Subcutaneous abdominal adipose tissue (tissue), 5 donors: ENCODE data around the gene SLC36A2.

ENCODE experiments used
- H3K27ac ChIP-seq: one replicate; pipeline ENCODE4 v1.7.0; 2013; ENCODE audit warnings: low read depth, mild to moderate bottlenecking, inconsistent platforms, low read length, moderate library complexity
- H3K27me3 ChIP-seq, 5 donors: one replicate each; pipeline ENCODE4 v1.7.0; 2013; ENCODE audit warnings: low read length in 5 of 5, inconsistent platforms in 1 of 5; ENCODE audit not compliant: control insufficient read depth in 5 of 5, insufficient read depth in 4 of 5
- H3K36me3 ChIP-seq, 5 donors: one replicate each; pipeline ENCODE4 v1.7.0; 2013; ENCODE audit warnings: low read length in 5 of 5; ENCODE audit not compliant: control insufficient read depth in 5 of 5, insufficient read depth in 5 of 5
- H3K4me1 ChIP-seq, 5 donors: one replicate each; pipeline ENCODE4 v1.7.0; 2013; ENCODE audit warnings: low read length in 5 of 5, mild to moderate bottlenecking in 3 of 5, moderate library complexity in 1 of 5; ENCODE audit not compliant: control insufficient read depth in 5 of 5, insufficient read depth in 5 of 5
- H3K4me3 ChIP-seq, 5 donors: one replicate each; pipeline ENCODE4 v1.7.0; 2013; ENCODE audit warnings: low read length in 5 of 5, low read depth in 1 of 5
- H3K9ac ChIP-seq, 5 donors: one replicate each; pipeline ENCODE4 v1.7.0; 2013; ENCODE audit warnings: low read length in 5 of 5, mild to moderate bottlenecking in 4 of 5, moderate library complexity in 3 of 5
- H3K9me3 ChIP-seq, 5 donors: one replicate each; pipeline ENCODE4 v1.7.0; 2013; ENCODE audit warnings: low read length in 5 of 5; ENCODE audit not compliant: control insufficient read depth in 5 of 5
- donor health status: healthy.
- donor health status: healthy.
- donor health status: healthy.
- donor health status: healthy.
- donor health status: healthy.

SLC36A2 gene

GRCh38 chr5:151359391-151359790 is 12.0 kb upstream of the SLC36A2 start:
- H3K4me3 ChIP-seq = no peak overlapping the region
- no peaks in the 10 kb centered on the region for H3K4me1 ChIP-seq
- no peaks in the 10 kb centered on the region for H3K36me3 ChIP-seq

GRCh38 chr5:151357792-151358191 is 10.4 kb upstream of the SLC36A2 start:
- H3K9ac ChIP-seq = no peak overlapping the region
- H3K4me3 ChIP-seq = no peak overlapping the region
- H3K36me3 ChIP-seq = no peaks in the 10 kb centered on the region
- no peaks in the 10 kb centered on the region for H3K27me3 ChIP-seq
- peaks cover 0 to 17% (median 4%) of the 10 kb centered on the region in 5 donors for H3K9me3 ChIP-seq
- no peaks in the 10 kb centered on the region for H3K4me1 ChIP-seq
- no peak overlapping the region for H3K27ac ChIP-seq

More at GRCh38 chr5:151359391-151359790, 12.0 kb upstream of the SLC36A2 start:
- Histone ChIP-seq H3K27me3 (no peaks in the 10 kb centered on the region), H3K27ac (no peak overlapping the region), H3K9me3 (peaks cover 2 to 17% (median 4%) of the 10 kb centered on the region in 5 donors), H3K9ac (no peak overlapping the region)

- Histone ChIP-seq H3K27ac (no peak overlapping the region), H3K36me3 (no peaks in the 10 kb centered on the region), H3K4me1 (no peaks in the 10 kb centered on the region), H3K27me3 (no peaks in the 10 kb centered on the region), H3K9me3 (peaks cover 0 to 12% (median 2%) of the 10 kb centered on the region in 5 donors), H3K9ac (no peak overlapping the region), H3K4me3 (no peak overlapping the region)
Measured at GRCh38 chr5:151357097-151357496, 9.7 kb upstream of the SLC36A2 start.

GRCh38 chr5:151351671-151352070 is 4.3 kb upstream of the SLC36A2 start:
- Histone ChIP-seq H3K9ac (no peak overlapping the region), H3K9me3 (peaks cover 0 to 2% (median 0%) of the 10 kb centered on the region in 5 donors), H3K27me3 (peaks cover 0 to 4% (median 0%) of the 10 kb centered on the region in 5 donors), H3K4me3 (no peak overlapping the region), H3K4me1 (peaks cover 0 to 11% (median 10%) of the 10 kb centered on the region in 5 donors), H3K27ac (no peak overlapping the region), H3K36me3 (no peaks in the 10 kb centered on the region)

GRCh38 chr5:151348789-151349188 is 1.4 kb upstream of the SLC36A2 start:
- Histone ChIP-seq H3K27ac (no peak overlapping the region), H3K9ac (no peak overlapping the region), H3K36me3 (no peaks in the 10 kb centered on the region), H3K27me3 (peaks cover 0 to 8% (median 0%) of the 10 kb centered on the region in 5 donors), H3K4me1 (peaks cover 0 to 24% (median 22%) of the 10 kb centered on the region in 5 donors), H3K4me3 (no peak overlapping the region), H3K9me3 (peaks cover 0 to 2% (median 0%) of the 10 kb centered on the region in 5 donors)

- no peak overlapping the region for H3K27ac ChIP-seq
Measured at GRCh38 chr5:151345808-151346478, 1.4 kb downstream of the SLC36A2 start.

GRCh38 chr5:151345187-151345807 is 2.1 kb downstream of the SLC36A2 start:
- Histone ChIP-seq H3K27ac (no peak overlapping the region), H3K36me3 (no peaks in the 10 kb centered on the region), H3K9ac (no peak overlapping the region)

More at GRCh38 chr5:151345808-151346478, 1.4 kb downstream of the SLC36A2 start:
- Histone ChIP-seq H3K4me3 (no peak overlapping the region), H3K27me3 (peaks cover 0 to 8% (median 4%) of the 10 kb centered on the region in 5 donors), H3K4me1 (peaks cover 0 to 24% (median 22%) of the 10 kb centered on the region in 5 donors), H3K36me3 (no peaks in the 10 kb centered on the region), H3K9ac (no peak overlapping the region), H3K9me3 (no peaks in the 10 kb centered on the region)

GRCh38 chr5:151344088-151344487 is 3.3 kb downstream of the SLC36A2 start:
- peaks cover 0 to 8% (median 4%) of the 10 kb centered on the region in 5 donors for H3K27me3 ChIP-seq
- H3K9ac ChIP-seq = no peak overlapping the region
- no peaks in the 10 kb centered on the region for H3K36me3 ChIP-seq
- H3K4me3 ChIP-seq = no peak overlapping the region
- H3K9me3 ChIP-seq = no peaks in the 10 kb centered on the region
- H3K27ac ChIP-seq = no peak overlapping the region
- H3K4me1 ChIP-seq = peaks cover 0 to 24% (median 22%) of the 10 kb centered on the region in 5 donors

More at GRCh38 chr5:151345187-151345807, 2.1 kb downstream of the SLC36A2 start:
- Histone ChIP-seq H3K27me3 (peaks cover 0 to 8% (median 4%) of the 10 kb centered on the region in 5 donors), H3K9me3 (no peaks in the 10 kb centered on the region), H3K4me1 (peaks cover 0 to 24% (median 22%) of the 10 kb centered on the region in 5 donors), H3K4me3 (no peak overlapping the region)

- peaks cover 0 to 5% (median 0%) of the 10 kb centered on the region in 5 donors for H3K27me3 ChIP-seq
- H3K9ac ChIP-seq = no peak overlapping the region
- H3K4me1 ChIP-seq = no peaks in the 10 kb centered on the region
- no peaks in the 10 kb centered on the region for H3K9me3 ChIP-seq
- H3K36me3 ChIP-seq = no peaks in the 10 kb centered on the region
- no peak overlapping the region for H3K4me3 ChIP-seq
- no peak overlapping the region for H3K27ac ChIP-seq
Measured at GRCh38 chr5:151340004-151340403, 7.4 kb downstream of the SLC36A2 start.

GRCh38 chr5:151338734-151339133 is 8.6 kb downstream of the SLC36A2 start:
- Histone ChIP-seq H3K27me3 (peaks cover 0 to 5% (median 0%) of the 10 kb centered on the region in 5 donors), H3K27ac (no peak overlapping the region), H3K4me1 (no peaks in the 10 kb centered on the region), H3K9ac (no peak overlapping the region), H3K9me3 (no peaks in the 10 kb centered on the region), H3K36me3 (no peaks in the 10 kb centered on the region), H3K4me3 (no peak overlapping the region)
